IMR-90 (cell line): ENCODE data around the gene POLR1C. TPM values are rescaled to one million over a fixed set of nuclear protein-coding genes. Genes with fewer than 3 reads are reported as not detected.

ENCODE experiments used
- ATAC-seq: fragments of 200-7000 bp; cut with Tn5 transposase; 2 replicates; pipeline ENCODE4 v1.9.1; 2020; ENCODE audit warnings: low read depth, mild to moderate bottlenecking, moderate library complexity
- BruUV-seq: library from RNA; stranded (reverse); fragments of 400-500 nt; replicated peaks from 2 replicates; lab custom pipeline; 2021; lab: Mats Ljungman, UMichigan
- CTCF ChIA-PET: fragments of 300-600 bp; formaldehyde crosslinking; extraction: SDS; loops from one replicate; lab custom pipeline; 2021; ENCODE audit warnings: antibody characterized with exemption; lab: Yijun Ruan, JAX
- POLR2A ChIA-PET: fragments of 300-600 bp; sonication (Branson Sonifier 250); formaldehyde crosslinking; loops from one replicate; lab custom pipeline; 2022; ENCODE audit warnings: antibody characterized with exemption; ENCODE audit not compliant: unreplicated experiment; lab: Charles Lee
- DNase-seq: peaks from one replicate; pipeline ENCODE4 v3.0.0; 2013
- H2AFZ ChIP-seq: replicated peaks from 2 replicates; pipeline ENCODE3; 2013; ENCODE audit warnings: low read length, mild to moderate bottlenecking; ENCODE audit not compliant: poor library complexity
- H2AK5ac ChIP-seq: 2 replicates; pipeline ENCODE4 v1.6.1; 2013; ENCODE audit warnings: low read depth, low read length, inconsistent platforms
- H2AK9ac ChIP-seq: replicated peaks from 2 replicates; pipeline ENCODE3; 2013; ENCODE audit warnings: mild to moderate bottlenecking, low read depth, low read length, moderate library complexity; ENCODE audit not compliant: poor library complexity
- H2BK120ac ChIP-seq: 2 replicates; pipeline ENCODE4 v1.6.1; 2013; ENCODE audit warnings: low read depth, low read length, inconsistent platforms
- H2BK15ac ChIP-seq: 3 replicates; pipeline ENCODE4 v1.6.1; 2013; ENCODE audit warnings: low read depth, low read length, inconsistent platforms
- H2BK20ac ChIP-seq: 2 replicates; pipeline ENCODE4 v1.6.1; 2013; ENCODE audit warnings: low read depth, mild to moderate bottlenecking, inconsistent platforms, low read length, moderate library complexity
- H2BK5ac ChIP-seq: 2 replicates; pipeline ENCODE4 v1.6.1; 2013; ENCODE audit warnings: mild to moderate bottlenecking, low read depth, low read length, inconsistent platforms; ENCODE audit not compliant: poor library complexity, severe bottlenecking
- H3K14ac ChIP-seq: replicated peaks from 2 replicates; pipeline ENCODE4 v1.6.1; 2013; ENCODE audit warnings: low read depth, low read length, inconsistent platforms
- H3K18ac ChIP-seq: 2 replicates; pipeline ENCODE4 v1.6.1; 2013; ENCODE audit warnings: low read depth, low read length, control low read depth
- H3K23ac ChIP-seq: 2 replicates; pipeline ENCODE4 v1.6.1; 2013; ENCODE audit warnings: low read depth, low read length, inconsistent platforms
- H3K27ac ChIP-seq: 2 replicates; pipeline ENCODE4 v1.5.1; 2013; ENCODE audit warnings: mild to moderate bottlenecking, control low read depth, low read length; ENCODE audit not compliant: insufficient read depth
- H3K27me3 ChIP-seq: 2 replicates; pipeline ENCODE4 v1.6.1; 2013; ENCODE audit warnings: low read length; ENCODE audit not compliant: control insufficient read depth, insufficient read depth
- H3K36me3 ChIP-seq: 2 replicates; pipeline ENCODE4 v1.6.1; 2013; ENCODE audit warnings: low read length, mixed read lengths; ENCODE audit not compliant: control insufficient read depth, insufficient read depth
- H3K4ac ChIP-seq: 2 replicates; pipeline ENCODE4 v1.6.1; 2013; ENCODE audit warnings: low read depth, low read length, inconsistent platforms
- H3K4me1 ChIP-seq: 2 replicates; pipeline ENCODE4 v1.6.1; 2013; ENCODE audit warnings: low read length, mixed read lengths; ENCODE audit not compliant: control insufficient read depth, insufficient read depth
- H3K4me2 ChIP-seq: 2 replicates; pipeline ENCODE4 v1.6.1; 2013; ENCODE audit warnings: low read depth, mild to moderate bottlenecking, control low read depth, low read length, moderate library complexity
- H3K4me3 ChIP-seq: 2 replicates; pipeline ENCODE4 v1.5.1; 2013; ENCODE audit warnings: low read depth, mild to moderate bottlenecking, control low read depth, low read length, moderate library complexity; ENCODE audit not compliant: insufficient read depth
- H3K56ac ChIP-seq: 2 replicates; pipeline ENCODE4 v1.6.1; 2013; ENCODE audit warnings: low read length, inconsistent platforms; ENCODE audit not compliant: insufficient read depth; ENCODE audit errors: extremely low read depth
- H3K79me1 ChIP-seq, 2 experiments: 2 replicates each; pipeline ENCODE4 v1.6.1; 2013; ENCODE audit warnings: low read length in 2 of 2, inconsistent platforms in 1 of 2, low read depth in 1 of 2
- H3K9ac ChIP-seq: 2 replicates; pipeline ENCODE4 v1.6.1; 2013; ENCODE audit warnings: low read depth, low read length, control low read depth
- H3K9me1 ChIP-seq: 2 replicates; pipeline ENCODE4 v1.6.1; 2013; ENCODE audit warnings: low read length, inconsistent platforms; ENCODE audit not compliant: insufficient read depth
- H3K9me3 ChIP-seq: 2 replicates; pipeline ENCODE4 v1.6.1; 2013; ENCODE audit warnings: low read length; ENCODE audit not compliant: control insufficient read depth, insufficient read depth
- H4K20me1 ChIP-seq: 2 replicates; pipeline ENCODE4 v1.6.1; 2013; ENCODE audit warnings: low read length, inconsistent platforms; ENCODE audit not compliant: insufficient read depth
- H4K5ac ChIP-seq: 2 replicates; pipeline ENCODE4 v1.6.1; 2013; ENCODE audit warnings: mild to moderate bottlenecking, low read depth, low read length, control low read depth
- H4K8ac ChIP-seq, 2 experiments: 2 replicates each; pipeline ENCODE4 v1.6.1; 2013; ENCODE audit warnings: low read depth in 2 of 2, low read length in 2 of 2, control low read depth in 1 of 2, inconsistent platforms in 1 of 2
- H4K91ac ChIP-seq: 2 replicates; pipeline ENCODE4 v1.6.1; 2013; ENCODE audit warnings: low read depth, low read length, inconsistent platforms; ENCODE audit not compliant: insufficient read depth
- BHLHE40 ChIP-seq: fragments of 150-350 bp; IDR thresholded peaks from 2 replicates; pipeline ENCODE4 v1.6.1; 2016; ENCODE audit warnings: mild to moderate bottlenecking, low read depth, low read length
- CEBPB ChIP-seq: IDR thresholded peaks from 2 replicates; pipeline ENCODE4 v1.6.1; 2012; ENCODE audit warnings: low read depth, low read length, improper control_type of control experiment
- CHD1 ChIP-seq: IDR thresholded peaks from 2 replicates; pipeline ENCODE4 v1.6.1; 2012; ENCODE audit warnings: low read depth, low read length, improper control_type of control experiment
- CTCF ChIP-seq: conservative IDR thresholded peaks from 2 replicates; pipeline ENCODE4 v1.5.1; 2012; ENCODE audit warnings: mild to moderate bottlenecking, low read depth, low read length, improper control_type of control experiment
- ELK1 ChIP-seq: fragments of 150-350 bp; IDR thresholded peaks from 2 replicates; pipeline ENCODE4 v1.6.1; 2016; ENCODE audit warnings: low read depth, mild to moderate bottlenecking, low read length, moderate library complexity, borderline replicate concordance
- FOS ChIP-seq: fragments of 150-350 bp; IDR thresholded peaks from 2 replicates; pipeline ENCODE4 v1.6.1; 2016; ENCODE audit warnings: low read depth, low read length
- MAFK ChIP-seq: IDR thresholded peaks from 2 replicates; pipeline ENCODE4 v1.6.1; 2012; ENCODE audit warnings: low read depth, low read length, improper control_type of control experiment
- MXI1 ChIP-seq: IDR thresholded peaks from 2 replicates; pipeline ENCODE4 v1.6.1; 2012; ENCODE audit warnings: low read depth, mild to moderate bottlenecking, low read length, moderate library complexity, borderline replicate concordance
- NFE2L2 ChIP-seq: fragments of 150-350 bp; IDR thresholded peaks from 2 replicates; pipeline ENCODE4 v1.6.1; 2016; ENCODE audit warnings: low read depth, mild to moderate bottlenecking, low read length
- POLR2A ChIP-seq: IDR thresholded peaks from 2 replicates; pipeline ENCODE4 v1.6.1; 2012; ENCODE audit warnings: mild to moderate bottlenecking, low read depth, low read length
- RAD21 ChIP-seq: IDR thresholded peaks from 2 replicates; pipeline ENCODE4 v1.6.1; 2012; ENCODE audit warnings: low read length, improper control_type of control experiment
- RCOR1 ChIP-seq: IDR thresholded peaks from 2 replicates; pipeline ENCODE4 v1.6.1; 2012; ENCODE audit warnings: mild to moderate bottlenecking, low read length, improper control_type of control experiment; ENCODE audit not compliant: insufficient replicate concordance
- USF2 ChIP-seq: fragments of 150-350 bp; IDR thresholded peaks from 2 replicates; pipeline ENCODE4 v1.6.1; 2017; ENCODE audit warnings: mild to moderate bottlenecking, antibody characterized with exemption, low read length, low read depth
- whole genome bisulfite sequencing, 2 experiments: methylation state at CpG; one replicate each; pipeline versions ENCODE4 v1.1.5 to v1.1.7; 2013; ENCODE audit warnings: missing lambda C conversion rate in 2 of 2; ENCODE audit not compliant: insufficient read length in 1 of 2; ENCODE audit errors: extremely low coverage in 2 of 2; 5-methylcytosine and 5-hydroxymethylcytosine counted together
- dilution Hi-C: fragments of 300-500 bp; cut with HindIII; formaldehyde crosslinking; loops from one replicate; pipeline ENCODE4 v1.14.3; 2018; ENCODE audit warnings: low sequenced_read_pairs; ENCODE audit not compliant: unreplicated experiment
- in situ Hi-C: fragments of 300-500 bp; cut with MboI; formaldehyde crosslinking; loops from 3 replicates; pipeline ENCODE4 v1.14.3; 2019; ENCODE audit warnings: low sequenced_read_pairs, inconsistent platforms, mixed read lengths
- intact Hi-C: fragments of 100-400 bp; cut with micrococcal nuclease; formaldehyde crosslinking; loops from 2 replicates; pipeline ENCODE4 v1.10.0; 2022
- polyA plus RNA-seq, 3 experiments: library from polyadenylated mRNA; depleted of rRNA; stranded (reverse); fragments of >200 nt; gene quantifications; 2 replicates each; pipeline ENCODE4 v1.2.3, GENCODE V29; 2012; ENCODE audit warnings: low replicate concordance in 1 of 3
- total RNA-seq: library from RNA; depleted of rRNA; stranded (reverse); fragments of >200 nt; gene quantifications from 2 replicates; pipeline ENCODE4 v1.2.3, GENCODE V29; 2012

POLR1C gene
- total and polyA plus RNA-seq, 2 of the 4 experiments (the other 2 are of a cell fraction) = 46.1 to 72.6 TPM

- Histone ChIP-seq H3K9me1 (peaks cover 34% of the 10 kb centered on the region), H3K27ac (peak overlapping the region; percentile 61), H4K5ac (no peak overlapping the region), H3K4ac (peak overlapping the region; percentile 73), H3K18ac (no peak overlapping the region), H3K56ac (no peak overlapping the region), H3K9me3 (no peaks in the 10 kb centered on the region), H3K23ac (no peak overlapping the region; the same call in 1 of the 2 replicates), H2BK5ac (peak overlapping the region; percentile 71), H4K8ac (peak overlapping the region in 1 of 2 experiments; percentile 63; a peak in 1 of 4 replicates), H3K27me3 (no peaks in the 10 kb centered on the region), H3K36me3 (peaks cover 30% of the 10 kb centered on the region), H3K9ac (no peak overlapping the region), H4K91ac (peak overlapping the region; percentile 80), H2BK15ac (no peak overlapping the region), H2AK5ac (peak overlapping the region; percentile 80), H3K4me2 (peak overlapping the region; percentile 5), H3K79me1 (peaks cover 34 to 60% of the 10 kb centered on the region in 2 experiments), H2BK20ac (no peak overlapping the region; the same call in 1 of the 2 replicates), H2BK120ac (peak overlapping the region; percentile 75), H2AK9ac (peak overlapping the region; percentile 80), H3K4me3 (no peak overlapping the region), H3K14ac (peak overlapping the region; percentile 29), H2AFZ (peak overlapping the region; percentile 38), H4K20me1 (peaks cover 22% of the 10 kb centered on the region; the same call in 1 of the 2 replicates), H3K4me1 (peaks cover 46% of the 10 kb centered on the region)
- DNase-seq = peak; percentile 62
- WGBS, 2 experiments = 27% methylated on average over 4 of the region's 18 CpGs; no CpG with 5 or more reads in 1 of the 2 experiments
- CTCF ChIA-PET = interaction anchor here (0.7 to 3.3 kb wide), 5 partner anchors 10 to 44 kb away, joined by 3 to 17 read pairs (median 3); no protein-coding TSS in a partner anchor
- dilution Hi-C loops (no loop called here), in situ Hi-C loops (loop anchor here (5.0 to 10.0 kb wide), 2 partner anchors 34 to 52 kb away; no protein-coding TSS in a partner anchor), intact Hi-C loops (loop anchor here (1.0 to 5.0 kb wide), 2 partner anchors 42 to 129 kb away; partner anchors contain the start of gene ZNF318)
- peak; percentile 70 for ATAC-seq
- POLR2A ChIA-PET = interaction anchor here (0.5 to 0.8 kb wide), 2 partner anchors 16 to 161 kb away, joined by 4 read pairs; no protein-coding TSS in a partner anchor
- BruUV-seq = no TSS peak
- TF ChIP-seq CEBPB (peak; percentile 33; the same call in 1 of the 2 replicates), CHD1 (no peak), ELK1 (no peak), FOS (peak; percentile 13; the same call in 1 of the 2 replicates), MXI1 (peak; percentile 96; the same call in 1 of the 2 replicates), RAD21 (peak; percentile 85), USF2 (no peak), POLR2A (no peak), NFE2L2 (no peak), CTCF (peak; percentile 77), RCOR1 (no peak), MAFK (no peak), BHLHE40 (peak; percentile 84)
Measured at GRCh38 chr6:43496370-43497128, 20.3 kb upstream of the POLR1C start.
